ENCODE measurements around the gene OR8D1. TPM values are rescaled to one million over a fixed set of nuclear protein-coding genes. Genes with fewer than 3 reads are reported as not detected.
"Not testable (repeated sequence)": the region's sequence is repeated elsewhere in the genome, so short reads cannot be mapped to it uniquely, and the experiment has no call there.

OR8D1 gene
- total RNA-seq, 1 experiment from 2014 or later, result not detected

GRCh38 chr11:124276081-124276480 lies 37.7 kb downstream of the OR8D1 start:
- ATAC-seq (no peak), DNase-seq (ENCODE audit: low read depth, low spot score) (no peak)
- ChIA-PET CTCF (no interaction called here), POLR2A (no interaction called here)
- no peaks in the 10 kb centered on the region for H3K36me3 ChIP-seq (ENCODE audit: control insufficient read depth, insufficient read depth, low read length)
- in situ Hi-C loops (cut with HindIII; ENCODE audit: low pct_unique_long_range_greater_than_20kb, low sequenced_read_pairs) (no loop called here), intact Hi-C loops (cut with micrococcal nuclease; ENCODE audit: unreplicated experiment) (no loop called here)
- no peak overlapping the region for H3K27ac ChIP-seq (ENCODE audit: low read length)
- TF ChIP-seq TCF7L2 (IDR thresholded peaks at IDR 0.05; ENCODE audit: low read depth, low read length) (no peak), SIN3A (IDR thresholded peaks at IDR 0.05; ENCODE audit: borderline replicate concordance, insufficient read depth, low read depth, low read length) (no peak), POLR2AphosphoS5 (IDR thresholded peaks at IDR 0.05; ENCODE audit: low read depth, low read length) (no peak), CTCF (IDR thresholded peaks at IDR 0.05) (no peak), REST (IDR thresholded peaks at IDR 0.05; ENCODE audit: insufficient read depth in 1 of 2, low read depth in 2 of 2, low read length in 1 of 2) (no peak)
- H3K4me3 ChIP-seq (ENCODE audit: low read depth in 2 of 2, low read length in 2 of 2), result no peak overlapping the region
- H3K27me3 ChIP-seq (ENCODE audit: control insufficient read depth, insufficient read depth, low read length), result no peaks in the 10 kb centered on the region
- no TSS peak for BruUV-seq (replicated peaks)
- H3K9me3 ChIP-seq (ENCODE audit: control insufficient read depth, insufficient read depth, low read depth, low read length), result no peaks in the 10 kb centered on the region
- H3K4me1 ChIP-seq (ENCODE audit: control insufficient read depth, insufficient read depth, low read length), result no peaks in the 10 kb centered on the region

GRCh38 chr11:124274000-124274399 lies 39.7 kb downstream of the OR8D1 start:
- H3K36me3 ChIP-seq (ENCODE audit: control insufficient read depth, insufficient read depth, low read length), result no peaks in the 10 kb centered on the region
- ATAC-seq (no peak), DNase-seq (ENCODE audit: low read depth, low spot score) (no peak)
- H3K4me3 ChIP-seq (ENCODE audit: low read depth in 2 of 2, low read length in 2 of 2), result no peak overlapping the region
- intact Hi-C loops (cut with micrococcal nuclease; ENCODE audit: unreplicated experiment) (no loop called here), in situ Hi-C loops (cut with HindIII; ENCODE audit: low pct_unique_long_range_greater_than_20kb, low sequenced_read_pairs) (no loop called here)
- no peaks in the 10 kb centered on the region for H3K4me1 ChIP-seq (ENCODE audit: control insufficient read depth, insufficient read depth, low read length)
- H3K9me3 ChIP-seq (ENCODE audit: control insufficient read depth, insufficient read depth, low read depth, low read length), result no peaks in the 10 kb centered on the region
- H3K27ac ChIP-seq (ENCODE audit: low read length), result no peak overlapping the region
- no peak for TF ChIP-seq REST (IDR thresholded peaks at IDR 0.05; ENCODE audit: insufficient read depth in 1 of 2, low read depth in 2 of 2, low read length in 1 of 2)
- TF ChIP-seq SIN3A (IDR thresholded peaks at IDR 0.05; ENCODE audit: borderline replicate concordance, insufficient read depth, low read depth, low read length), result no peak
- no peak for TF ChIP-seq TCF7L2 (IDR thresholded peaks at IDR 0.05; ENCODE audit: low read depth, low read length)
- TF ChIP-seq POLR2AphosphoS5 (IDR thresholded peaks at IDR 0.05; ENCODE audit: low read depth, low read length), result no peak
- no peak for TF ChIP-seq CTCF (IDR thresholded peaks at IDR 0.05)
- no TSS peak for BruUV-seq (replicated peaks)
- POLR2A ChIA-PET, result no interaction called here
- no peaks in the 10 kb centered on the region for H3K27me3 ChIP-seq (ENCODE audit: control insufficient read depth, insufficient read depth, low read length)
- CTCF ChIA-PET, result interaction anchor here (0.7 kb wide), 1 partner anchor 226 kb away, joined by 6 read pairs; no protein-coding TSS in a partner anchor

GRCh38 chr11:124270886-124271285 lies 42.9 kb downstream of the OR8D1 start:
- DNase-seq (ENCODE audit: low read depth, low spot score); CTCF ChIA-PET; in situ Hi-C loops (cut with HindIII; ENCODE audit: low pct_unique_long_range_greater_than_20kb, low sequenced_read_pairs); H3K36me3 ChIP-seq (ENCODE audit: control insufficient read depth, insufficient read depth, low read length); H3K4me1 ChIP-seq (ENCODE audit: control insufficient read depth, insufficient read depth, low read length); H3K27me3 ChIP-seq (ENCODE audit: control insufficient read depth, insufficient read depth, low read length); ATAC-seq; POLR2A ChIA-PET; H3K4me3 ChIP-seq (ENCODE audit: low read depth in 2 of 2, low read length in 2 of 2); intact Hi-C loops (cut with micrococcal nuclease; ENCODE audit: unreplicated experiment); H3K9me3 ChIP-seq (ENCODE audit: control insufficient read depth, insufficient read depth, low read depth, low read length); H3K27ac ChIP-seq (ENCODE audit: low read length); BruUV-seq (replicated peaks): not testable (repeated sequence)

- DNase-seq (ENCODE audit: low read depth, low spot score); H3K27ac ChIP-seq (ENCODE audit: low read length); H3K27me3 ChIP-seq (ENCODE audit: control insufficient read depth, insufficient read depth, low read length); H3K4me3 ChIP-seq (ENCODE audit: low read depth in 2 of 2, low read length in 2 of 2); H3K9me3 ChIP-seq (ENCODE audit: control insufficient read depth, insufficient read depth, low read depth, low read length); BruUV-seq (replicated peaks); intact Hi-C loops (cut with micrococcal nuclease; ENCODE audit: unreplicated experiment); ATAC-seq; CTCF ChIA-PET; in situ Hi-C loops (cut with HindIII; ENCODE audit: low pct_unique_long_range_greater_than_20kb, low sequenced_read_pairs); H3K36me3 ChIP-seq (ENCODE audit: control insufficient read depth, insufficient read depth, low read length); H3K4me1 ChIP-seq (ENCODE audit: control insufficient read depth, insufficient read depth, low read length): not testable (repeated sequence)
- POLR2A ChIA-PET, result interaction anchor here (0.6 kb wide), 1 partner anchor 66 kb away, joined by 11 read pairs; no protein-coding TSS in a partner anchor
These were observed 48.7 kb downstream of the OR8D1 start for GRCh38 chr11:124265041-124265440.
